Mammary epithelial cell (primary cell): ENCODE measurements around the gene ISOC2.

ENCODE experiments used
- EZH2 ChIP-seq: IDR thresholded peaks from 2 replicates; pipeline ENCODE4 v1.6.1; 2012; ENCODE audit warnings: low read length, inconsistent platforms, borderline replicate concordance
- TF ChIP-seq, protein P1 (sequence below), 2 donors: IDR thresholded peaks in 1 of 2; conservative IDR thresholded peaks in 1 of 2; 2 replicates each; pipeline ENCODE4 v1.5.1; 2011 to 2012; ENCODE audit warnings: inconsistent platforms in 2 of 2, low read length in 2 of 2, mild to moderate bottlenecking in 2 of 2, control low read depth in 1 of 2, low read depth in 1 of 2; ENCODE audit not compliant: insufficient read depth in 1 of 2; ENCODE audit errors: extremely low read depth in 1 of 2

DNA sequence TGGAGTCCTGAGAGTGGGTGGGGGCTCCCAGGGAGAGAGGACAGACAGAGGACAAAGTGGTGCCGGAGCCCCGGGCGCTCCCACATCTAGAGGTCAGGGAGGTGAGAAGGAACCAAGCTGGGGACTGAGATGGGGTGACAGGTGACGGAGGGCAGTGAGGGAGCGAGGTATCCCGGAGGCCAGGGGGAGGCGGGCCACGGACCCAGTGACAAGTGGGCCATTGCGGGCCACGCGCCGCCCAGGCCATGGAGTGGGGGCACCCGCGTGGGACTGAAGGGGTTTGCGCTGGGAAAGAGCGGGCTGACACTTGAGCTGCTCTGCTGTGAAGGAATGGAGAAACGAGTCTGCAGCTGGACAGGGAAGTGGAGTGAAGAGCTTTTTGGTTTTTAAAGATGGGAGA, 17.6 kb upstream of the ISOC2 start:
- TF ChIP-seq, protein P1, sequence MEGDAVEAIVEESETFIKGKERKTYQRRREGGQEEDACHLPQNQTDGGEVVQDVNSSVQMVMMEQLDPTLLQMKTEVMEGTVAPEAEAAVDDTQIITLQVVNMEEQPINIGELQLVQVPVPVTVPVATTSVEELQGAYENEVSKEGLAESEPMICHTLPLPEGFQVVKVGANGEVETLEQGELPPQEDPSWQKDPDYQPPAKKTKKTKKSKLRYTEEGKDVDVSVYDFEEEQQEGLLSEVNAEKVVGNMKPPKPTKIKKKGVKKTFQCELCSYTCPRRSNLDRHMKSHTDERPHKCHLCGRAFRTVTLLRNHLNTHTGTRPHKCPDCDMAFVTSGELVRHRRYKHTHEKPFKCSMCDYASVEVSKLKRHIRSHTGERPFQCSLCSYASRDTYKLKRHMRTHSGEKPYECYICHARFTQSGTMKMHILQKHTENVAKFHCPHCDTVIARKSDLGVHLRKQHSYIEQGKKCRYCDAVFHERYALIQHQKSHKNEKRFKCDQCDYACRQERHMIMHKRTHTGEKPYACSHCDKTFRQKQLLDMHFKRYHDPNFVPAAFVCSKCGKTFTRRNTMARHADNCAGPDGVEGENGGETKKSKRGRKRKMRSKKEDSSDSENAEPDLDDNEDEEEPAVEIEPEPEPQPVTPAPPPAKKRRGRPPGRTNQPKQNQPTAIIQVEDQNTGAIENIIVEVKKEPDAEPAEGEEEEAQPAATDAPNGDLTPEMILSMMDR (conservative IDR thresholded peaks at IDR 0.05 in 1 of 2, IDR thresholded peaks at IDR 0.05 in 1 of 2; ENCODE audit: extremely low read depth in 1 of 2, insufficient read depth in 1 of 2, low read depth in 1 of 2, low read length in 2 of 2): no peak
- no peak for TF ChIP-seq EZH2
